HG03575 (cell line): ENCODE measurements around the gene NPIPA5.
"Not testable (repeated sequence)": the region's sequence is repeated elsewhere in the genome, so short reads cannot be mapped to it uniquely, and the experiment has no call there.

ENCODE experiments used
- ATAC-seq: cut with Tn5 transposase; IDR thresholded peaks from one replicate; pipeline ENCODE4 v1.9.1; 2021; ENCODE audit not compliant: unreplicated experiment, insufficient number of reproducible peaks, low FRiP score; ENCODE audit errors: extremely low read depth

The NPIPA5 gene

DNA sequence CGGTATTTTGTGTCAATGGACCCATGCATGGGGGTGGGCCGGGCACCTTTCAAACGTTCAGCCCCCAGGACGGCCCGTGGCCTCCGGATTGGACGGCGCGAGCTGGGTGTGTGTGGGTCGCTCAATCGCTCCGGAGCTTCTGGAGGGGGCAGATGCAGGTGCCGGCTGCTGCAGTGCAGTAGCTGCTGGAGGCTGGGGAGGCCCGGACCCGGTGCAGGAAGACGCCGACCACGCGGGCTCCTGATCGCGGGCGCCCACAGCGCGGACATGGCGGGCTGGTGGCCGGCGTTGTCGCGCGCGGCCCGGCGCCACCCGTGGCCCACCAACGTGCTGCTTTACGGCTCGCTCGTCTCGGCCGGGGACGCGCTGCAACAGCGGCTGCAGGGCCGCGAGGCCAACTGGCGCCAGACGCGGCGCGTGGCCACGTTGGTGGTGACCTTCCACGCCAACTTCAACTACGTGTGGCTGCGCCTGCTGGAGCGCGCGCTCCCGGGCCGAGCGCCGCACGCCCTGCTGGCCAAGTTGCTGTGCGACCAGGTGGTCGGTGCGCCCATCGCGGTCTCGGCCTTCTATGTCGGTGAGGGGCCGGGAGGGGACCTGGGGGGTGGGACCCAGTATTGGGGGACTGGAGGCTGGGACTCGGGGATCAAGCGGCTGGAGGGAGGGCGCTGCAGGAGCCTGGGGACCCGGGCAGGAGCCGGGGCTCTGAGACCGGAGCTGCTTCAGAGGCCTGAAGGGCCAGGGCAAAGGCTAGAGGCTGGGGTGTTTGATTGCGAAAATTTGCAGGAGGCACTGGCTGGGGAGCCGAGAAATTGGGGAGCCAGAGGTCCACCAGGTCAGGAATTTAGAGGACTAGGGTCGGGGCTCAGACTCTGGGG is 17.8 kb upstream of the NPIPA5 start, which contains the start of gene MPV17L:
Gene MPV17L, plus strand, starts transcription at position 124 of the 878 bp plus-strand sequence. Its CDS starts 144 bp downstream, at position 268.
- not testable (repeated sequence) for ATAC-seq

DNA sequence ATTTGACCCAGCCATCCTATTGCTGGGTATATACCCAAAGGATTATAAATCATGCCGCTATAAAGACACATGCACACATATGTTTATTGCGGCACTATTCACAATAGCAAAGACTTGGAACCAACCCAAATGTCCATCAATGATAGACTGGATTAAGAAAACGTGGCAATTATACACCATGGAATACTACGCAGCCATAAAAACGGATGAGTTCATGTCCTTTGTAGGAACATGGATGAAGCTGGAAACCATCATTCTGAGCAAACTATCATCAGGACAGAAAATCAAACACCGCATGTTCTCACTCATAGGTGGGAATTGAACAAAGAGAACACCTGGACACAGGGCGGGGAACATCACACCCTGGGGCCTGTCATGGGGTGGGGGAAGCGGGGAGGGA is 14.9 kb upstream of the NPIPA5 start:
- ATAC-seq: not testable (repeated sequence)

DNA sequence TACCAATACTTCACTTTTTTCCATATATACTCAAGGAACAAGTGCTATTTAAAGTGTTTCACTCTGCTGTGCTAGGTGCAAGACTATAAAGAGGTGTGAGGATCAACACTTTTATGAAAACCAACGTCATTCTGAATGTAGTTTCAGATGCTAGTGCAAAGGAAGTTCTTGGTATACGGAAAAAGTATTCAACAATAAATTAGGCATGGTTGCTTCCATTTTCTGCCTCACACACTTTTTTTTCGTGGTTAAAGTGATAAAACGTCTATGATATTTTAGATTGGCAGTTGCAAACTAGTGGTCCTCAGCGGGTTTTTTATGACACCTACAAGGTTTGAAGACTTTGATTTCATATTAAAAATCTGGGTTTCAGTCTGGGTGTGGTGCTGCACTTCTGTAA is 11.8 kb upstream of the NPIPA5 start:
- ATAC-seq: not testable (repeated sequence)

DNA sequence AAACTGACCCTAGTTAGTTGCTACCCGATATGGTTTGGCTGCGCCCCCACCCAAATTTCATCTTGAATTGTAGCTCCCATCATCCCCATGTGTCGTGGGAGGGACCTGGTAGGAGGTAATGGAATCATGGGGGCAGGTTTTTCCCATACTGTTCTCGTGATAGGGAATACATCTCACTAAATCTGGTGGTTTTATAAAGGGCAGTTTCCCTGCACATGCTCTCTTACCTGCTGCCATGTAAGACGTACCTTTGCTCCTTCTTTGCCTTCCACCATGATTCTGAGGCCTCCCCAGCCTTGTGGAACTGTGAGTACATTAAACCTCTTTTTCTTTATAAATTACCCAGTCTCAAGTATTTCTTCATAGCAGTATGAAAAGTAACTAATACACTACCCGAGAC is 10.0 kb upstream of the NPIPA5 start:
- not testable (repeated sequence) for ATAC-seq

DNA sequence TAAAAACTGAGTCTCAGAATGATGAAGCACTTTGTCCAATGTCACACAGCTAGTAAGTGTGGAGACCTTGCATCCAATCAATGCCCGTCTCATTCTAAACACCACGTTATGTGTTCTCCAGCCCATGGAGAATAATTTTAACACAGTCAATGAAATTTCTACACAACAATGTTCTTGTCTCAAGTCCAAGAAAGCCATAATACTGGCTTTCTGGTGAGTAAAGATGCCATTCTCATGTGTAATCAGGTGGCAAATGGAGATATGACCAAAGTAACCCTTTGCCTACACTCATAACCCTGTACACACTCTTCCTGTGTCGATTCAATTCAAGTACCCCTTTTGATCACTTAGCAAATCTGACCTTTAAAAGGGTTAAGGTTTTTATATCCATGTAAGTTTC is 4.7 kb upstream of the NPIPA5 start:
- not testable (repeated sequence) for ATAC-seq

DNA sequence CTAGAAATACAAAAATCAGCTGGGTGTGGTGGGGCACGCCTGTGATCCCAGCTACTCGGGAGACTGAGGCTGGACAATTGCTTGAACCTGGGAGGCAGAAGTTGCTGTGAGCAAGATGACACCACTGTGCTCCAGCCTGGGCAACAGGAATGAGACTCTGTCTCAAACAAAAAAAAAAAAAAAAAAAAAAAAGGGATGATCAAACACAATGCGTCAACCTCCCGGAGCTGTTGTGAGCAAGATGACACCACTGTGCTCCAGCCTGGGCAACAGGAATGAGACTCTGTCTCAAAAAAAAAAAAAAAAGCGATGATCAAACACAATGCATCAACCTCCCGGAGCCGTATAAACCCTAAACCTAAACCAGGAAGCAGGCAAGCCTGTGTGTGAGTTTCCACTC is 20.6 kb downstream of the NPIPA5 start:
- not testable (repeated sequence) for ATAC-seq

DNA sequence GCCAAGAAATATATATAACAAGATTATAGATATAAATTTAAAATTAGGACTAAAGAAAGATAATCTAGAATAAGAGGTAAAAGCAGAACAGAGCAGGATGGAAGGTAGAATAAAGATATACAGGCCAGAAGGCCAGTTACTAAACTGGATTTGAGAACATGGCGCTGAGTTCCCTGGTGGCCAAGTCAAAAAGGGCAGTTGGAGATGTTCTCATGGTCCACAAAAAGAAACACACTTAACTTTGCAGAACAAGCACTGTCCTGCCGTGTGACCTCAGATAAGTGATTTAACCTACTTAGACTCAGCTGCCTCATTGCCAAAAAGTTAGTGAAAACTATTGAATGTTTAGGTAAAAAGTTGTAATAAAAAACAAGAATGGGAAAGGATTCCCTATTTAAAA is 23.2 kb downstream of the NPIPA5 start:
- not testable (repeated sequence) for ATAC-seq

DNA sequence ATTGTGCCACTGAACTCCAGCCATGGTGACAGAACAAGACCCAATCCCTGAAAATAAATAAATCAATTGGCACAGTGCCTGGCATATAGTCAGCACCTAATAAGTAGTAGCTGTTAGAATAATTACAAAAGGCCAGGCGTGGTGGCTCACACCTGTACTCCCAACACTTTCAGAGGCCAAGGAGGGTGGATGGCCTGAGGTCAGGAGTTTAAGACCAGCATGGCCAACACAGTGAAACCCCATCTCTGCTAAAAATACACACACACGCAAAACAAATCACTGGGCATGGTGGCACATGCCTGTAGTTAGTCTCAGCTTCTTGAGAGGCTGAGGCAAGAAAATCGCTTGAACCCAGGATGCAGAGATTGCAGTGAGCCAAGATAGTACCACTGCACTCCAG is 25.2 kb downstream of the NPIPA5 start:
- not testable (repeated sequence) for ATAC-seq

DNA sequence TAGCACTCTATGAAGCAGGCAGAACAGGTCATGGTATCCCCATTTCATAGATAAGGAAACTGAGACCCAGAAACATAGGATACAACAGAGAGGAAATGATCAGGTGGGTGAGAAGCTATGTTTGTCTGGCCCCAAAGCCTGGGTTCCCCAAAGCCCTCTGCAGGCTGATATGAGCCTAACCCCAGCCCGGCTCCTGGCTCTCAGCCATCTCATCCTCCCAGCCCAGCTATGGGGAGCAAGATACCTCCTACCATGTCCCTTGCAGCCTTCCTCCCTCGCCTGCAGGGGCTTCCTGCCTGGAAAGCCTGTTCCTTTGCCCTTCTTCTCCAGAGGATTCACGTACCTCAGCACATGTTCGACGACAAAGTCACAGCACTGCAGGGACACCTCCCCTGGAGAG is 26.3 kb downstream of the NPIPA5 start:
- not testable (repeated sequence) for ATAC-seq

DNA sequence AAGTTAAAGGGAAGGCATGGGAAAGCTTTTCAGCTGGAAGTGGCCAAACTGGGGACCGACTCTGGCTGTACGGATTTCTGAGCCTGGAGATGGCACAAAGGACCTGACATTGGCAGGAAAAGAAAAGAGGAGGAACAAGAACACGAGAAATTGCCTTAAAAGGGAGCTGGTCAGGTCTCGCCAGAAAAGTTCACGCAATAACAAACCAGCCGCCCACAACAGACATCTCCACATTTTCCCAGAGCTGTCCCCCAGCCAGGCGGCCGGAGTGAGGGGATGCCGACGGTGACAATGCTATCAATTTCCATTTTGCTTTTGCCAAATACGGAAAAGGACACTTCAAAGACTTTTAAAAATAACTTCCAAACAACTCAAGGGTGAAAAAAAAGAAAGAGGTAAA is 26.8 kb downstream of the NPIPA5 start:
- not testable (repeated sequence) for ATAC-seq

DNA sequence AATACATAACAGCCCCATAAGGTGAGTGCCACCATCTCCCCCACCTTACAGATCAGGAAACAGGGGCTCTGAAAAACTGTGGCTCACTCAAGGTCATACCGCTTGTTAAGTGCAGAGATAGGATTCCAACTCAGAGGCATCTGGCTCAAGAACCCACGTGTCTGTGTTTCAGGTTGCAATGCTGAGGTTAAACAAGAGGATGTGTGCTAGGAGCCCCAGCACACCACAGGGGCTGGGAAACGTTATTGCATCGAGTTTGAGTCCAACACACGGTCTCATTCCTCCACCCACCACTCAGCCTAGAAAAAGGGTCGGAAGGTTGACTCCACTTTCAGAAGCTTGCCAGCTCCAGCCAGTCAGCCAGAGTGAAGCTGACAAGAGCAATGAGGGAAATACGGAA is 29.4 kb downstream of the NPIPA5 start:
- ATAC-seq: not testable (repeated sequence)

DNA sequence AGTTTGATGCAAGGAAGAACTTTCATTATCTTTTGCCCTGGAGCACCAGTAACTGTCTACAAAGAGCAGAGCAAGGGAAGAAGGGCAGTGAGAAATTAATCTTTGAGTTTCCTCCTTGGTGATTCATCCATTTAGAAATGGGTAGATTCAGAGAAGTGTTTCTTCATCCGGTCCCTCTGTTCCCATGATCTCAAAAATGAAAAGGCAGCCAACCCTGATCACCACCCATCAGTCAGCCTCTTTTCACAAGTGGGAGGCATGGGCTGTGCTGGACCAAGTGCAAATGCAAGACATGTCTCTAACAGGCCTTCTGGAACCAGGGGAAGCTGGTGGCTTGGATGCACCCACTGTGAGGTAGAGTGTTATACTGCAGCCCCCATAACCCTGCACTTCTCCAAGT is 35.8 kb downstream of the NPIPA5 start:
- ATAC-seq: not testable (repeated sequence)

DNA sequence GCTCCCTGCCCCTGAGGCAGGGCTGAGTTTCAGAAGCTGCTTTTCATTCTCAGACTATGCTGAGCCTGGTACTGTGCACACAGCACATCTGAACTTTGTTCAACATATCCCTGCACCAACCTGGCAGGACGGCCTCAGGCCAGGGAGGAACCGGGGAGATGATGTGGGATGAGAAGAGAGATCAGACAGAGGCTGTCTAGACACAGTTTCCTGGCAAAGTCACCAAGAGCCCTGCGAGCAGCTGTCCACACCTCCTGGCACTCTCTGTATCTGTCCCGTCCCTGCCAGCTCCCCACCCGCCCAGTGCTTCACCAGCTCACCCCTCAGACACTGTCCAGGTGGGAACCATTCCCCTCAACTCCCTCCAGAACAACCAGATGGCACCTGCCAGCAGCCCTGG is 39.1 kb downstream of the NPIPA5 start:
- not testable (repeated sequence) for ATAC-seq

DNA sequence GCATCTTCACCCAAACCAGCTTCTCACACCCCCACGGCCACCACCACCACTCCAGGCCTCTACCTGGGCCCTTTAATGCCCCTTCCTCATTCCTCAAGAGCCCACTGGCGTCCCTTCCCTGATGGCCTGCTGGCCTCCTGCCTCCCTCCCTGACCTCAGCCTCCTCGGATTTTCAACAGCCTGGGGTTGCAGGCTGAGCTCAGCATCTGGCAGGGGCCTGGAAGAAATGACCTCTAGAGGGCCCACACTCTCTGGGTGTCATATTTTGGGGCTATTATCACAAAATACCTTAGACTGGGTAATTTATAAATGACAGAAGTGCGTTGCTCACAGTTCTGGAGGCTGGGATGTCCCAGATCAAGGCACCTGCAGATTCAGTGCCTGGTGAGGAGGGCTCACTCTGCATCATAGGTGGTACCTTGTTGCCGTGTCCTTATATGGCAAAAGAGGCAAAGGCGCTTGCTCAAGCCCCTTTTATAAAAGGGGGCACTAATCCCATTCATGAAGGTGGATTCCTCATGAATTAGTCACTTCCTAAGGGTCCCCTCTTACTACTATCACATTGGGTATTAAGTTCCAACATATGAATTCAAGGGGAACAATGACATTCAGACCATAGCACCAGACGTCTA is 40.0 kb downstream of the NPIPA5 start:
- ATAC-seq: not testable (repeated sequence)

DNA sequence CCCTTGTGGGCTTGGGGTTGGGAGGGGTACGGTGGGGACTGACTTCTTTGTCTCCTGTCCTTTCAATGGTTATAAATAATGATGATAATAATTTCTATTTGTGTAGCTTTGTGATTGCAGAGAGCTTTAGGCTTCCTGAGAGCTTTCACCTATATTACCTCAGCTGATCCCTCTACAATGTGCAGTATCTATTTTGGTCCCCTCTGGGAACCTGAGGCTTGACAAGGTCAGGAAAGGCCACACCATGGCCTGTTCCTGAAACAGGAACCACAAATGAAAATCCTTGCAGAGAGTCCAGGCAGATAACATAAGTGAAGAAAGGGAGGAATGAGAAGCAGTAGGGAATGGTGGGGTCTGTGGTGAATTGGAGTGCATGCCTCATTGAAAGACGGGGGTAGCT is 42.5 kb downstream of the NPIPA5 start:
- ATAC-seq: not testable (repeated sequence)

DNA sequence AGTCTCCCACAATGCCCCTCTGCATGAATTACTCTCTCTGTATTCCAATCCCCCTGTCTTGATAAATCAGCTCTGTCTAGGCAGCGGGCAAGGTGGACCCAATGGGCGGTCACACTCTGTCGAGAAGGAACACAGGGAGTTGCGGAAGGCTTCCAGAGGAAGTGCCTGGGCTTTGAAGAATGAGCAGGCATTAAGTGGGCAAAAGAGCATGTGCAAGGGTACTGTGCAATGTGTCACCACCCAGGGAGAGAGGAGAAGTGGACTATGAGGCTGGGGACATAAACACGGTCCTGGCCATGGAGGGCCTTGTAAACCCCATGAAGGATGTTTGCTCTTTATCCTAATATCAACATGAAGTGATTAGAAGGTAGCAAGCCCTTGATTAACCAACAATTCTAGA is 44.1 kb downstream of the NPIPA5 start:
- ATAC-seq: not testable (repeated sequence)

DNA sequence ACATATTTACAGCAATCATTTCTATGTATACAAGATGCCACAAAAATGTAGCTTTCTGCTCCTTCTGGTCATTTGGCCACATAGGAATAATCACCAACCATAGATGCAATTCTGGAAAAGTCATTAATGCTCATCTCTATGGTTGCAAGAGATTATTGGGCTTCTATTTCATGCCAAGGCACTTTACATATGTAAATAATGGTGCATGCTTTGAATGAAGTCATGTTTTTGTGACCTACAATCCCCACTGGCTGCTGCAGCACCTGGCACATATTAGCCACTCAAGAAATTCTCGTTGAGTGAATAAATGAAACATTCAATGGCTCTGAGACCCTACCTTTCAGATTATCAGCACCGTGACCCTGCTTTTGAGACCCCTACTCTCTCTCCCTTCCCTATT is 47.1 kb downstream of the NPIPA5 start:
- ATAC-seq: not testable (repeated sequence)

DNA sequence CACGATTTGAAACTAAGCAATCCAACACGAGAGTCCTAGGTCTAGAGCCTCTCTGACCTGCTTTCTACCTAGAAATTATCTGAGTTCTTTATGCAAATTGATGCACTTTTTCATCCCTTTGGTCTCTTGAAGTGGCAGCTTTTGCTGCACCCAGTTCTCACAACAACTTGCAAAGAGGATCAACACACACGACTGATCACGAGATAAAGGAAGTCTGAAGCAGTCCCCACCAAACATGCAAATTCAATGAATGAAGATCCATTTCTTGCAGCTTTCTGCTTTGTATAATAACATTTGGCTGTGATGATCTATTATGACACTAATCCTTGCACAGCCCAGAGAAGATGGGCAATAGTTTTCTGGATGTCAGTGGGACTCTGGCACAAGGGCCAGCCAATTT is 53.1 kb downstream of the NPIPA5 start:
- ATAC-seq: not testable (repeated sequence)

DNA sequence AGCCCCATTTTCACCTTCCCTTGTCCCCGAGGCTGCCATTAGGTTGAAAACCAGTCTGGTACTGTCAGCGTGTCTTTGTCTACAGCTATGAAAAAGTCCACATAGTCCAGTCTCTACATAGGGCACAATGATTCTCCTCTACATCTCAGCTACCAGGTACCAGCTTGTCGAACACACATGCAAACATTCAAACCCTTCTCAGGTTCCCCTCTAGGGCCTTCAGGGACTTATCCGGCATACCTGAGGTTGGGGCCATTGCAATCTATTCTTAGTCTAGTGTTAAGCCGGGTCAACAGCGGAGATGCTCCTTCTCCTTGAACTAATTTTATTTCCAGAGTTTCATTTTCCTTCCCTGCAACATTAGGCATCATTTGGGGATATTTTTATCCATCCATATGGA is 54.7 kb downstream of the NPIPA5 start:
- not testable (repeated sequence) for ATAC-seq

DNA sequence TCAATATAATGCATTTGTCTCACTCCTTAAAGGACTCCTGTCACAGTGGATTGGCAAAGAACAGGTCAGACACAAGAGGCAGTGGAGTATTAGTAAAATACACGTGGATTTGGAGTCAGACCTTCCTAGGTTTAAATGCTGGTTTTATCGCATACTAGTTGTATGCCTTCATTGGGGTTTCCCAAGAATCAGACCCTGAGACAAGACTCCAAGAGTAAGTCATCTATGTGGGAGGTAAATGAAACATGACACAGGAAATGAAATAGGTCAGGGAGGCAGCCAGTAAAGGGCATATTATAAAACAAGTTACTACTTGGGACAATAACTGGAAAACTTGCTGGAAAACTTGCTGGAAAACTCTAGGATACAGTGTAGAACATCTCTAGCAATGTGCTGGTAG is 56.9 kb downstream of the NPIPA5 start:
- not testable (repeated sequence) for ATAC-seq
